ENCODE data around the gene SMPDL3A.
A peak's percentile ranks its signal among the peaks of the same experiment; 100 is the strongest.

Gene SMPDL3A

DNA sequence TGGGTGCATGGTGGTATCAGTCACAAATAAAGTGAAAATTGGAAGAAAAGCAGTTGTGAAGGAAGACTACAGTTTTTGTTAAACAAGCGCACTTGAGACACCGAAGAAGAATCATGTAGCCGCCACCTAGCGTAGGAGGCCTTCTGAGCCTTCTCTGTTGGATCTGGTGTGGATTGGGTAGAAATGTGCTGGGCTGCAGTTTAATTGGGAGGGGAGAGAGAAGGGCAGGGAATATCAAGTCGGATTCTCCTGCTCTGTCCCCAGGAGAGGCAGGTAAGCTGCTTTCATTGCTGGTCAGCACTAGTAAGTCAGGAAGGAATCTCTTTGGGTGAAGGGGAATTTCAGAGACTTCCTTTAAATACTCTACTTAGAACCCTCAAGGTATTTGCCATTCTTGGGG lies 10.8 kb upstream of the SMPDL3A start:
- no peak for DNase-seq

DNA sequence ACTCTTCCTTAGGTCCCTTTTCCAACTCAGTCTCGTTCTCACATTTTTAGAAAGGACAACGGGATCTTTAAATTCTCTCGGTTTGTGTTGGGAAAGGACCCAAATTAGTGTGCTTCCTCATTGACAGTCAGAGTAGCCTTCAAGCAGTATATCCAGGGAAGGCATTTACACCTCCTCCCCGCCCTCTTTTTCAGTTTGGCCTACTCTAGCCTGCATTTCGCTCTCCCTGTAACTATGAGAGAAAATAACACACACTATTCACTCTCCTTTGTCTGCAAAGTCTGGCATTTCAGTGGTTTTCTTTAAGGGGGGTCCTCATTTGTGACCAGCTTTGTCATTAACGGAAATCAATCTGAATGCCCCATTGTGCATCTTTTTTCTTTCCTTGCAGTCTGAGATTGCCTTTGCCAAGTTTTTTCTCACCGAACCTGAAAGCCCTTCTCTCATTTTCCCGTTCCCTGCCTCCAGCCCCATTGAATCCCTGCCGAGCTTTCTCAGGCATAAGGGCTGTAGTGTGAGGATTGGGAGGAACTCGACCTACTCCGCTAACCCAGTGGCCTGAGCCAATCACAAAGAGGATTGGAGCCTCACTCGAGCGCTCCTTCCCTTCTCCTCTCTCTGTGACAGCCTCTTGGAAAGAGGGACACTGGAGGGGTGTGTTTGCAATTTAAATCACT lies 9.9 kb upstream of the SMPDL3A start:
- DNase-seq, result no peak

GRCh38 chr6:122779667-122780066 lies 9.4 kb upstream of the SMPDL3A start, which contains the start of gene FABP7:
Gene FABP7 (plus strand): TSS chr6:122779716. CDS start chr6:122779795, 79 bp downstream.
- DNase-seq, result no peak

GRCh38 chr6:122780114-122780513 lies 8.9 kb upstream of the SMPDL3A start:
- DNase-seq, result no peak

DNA sequence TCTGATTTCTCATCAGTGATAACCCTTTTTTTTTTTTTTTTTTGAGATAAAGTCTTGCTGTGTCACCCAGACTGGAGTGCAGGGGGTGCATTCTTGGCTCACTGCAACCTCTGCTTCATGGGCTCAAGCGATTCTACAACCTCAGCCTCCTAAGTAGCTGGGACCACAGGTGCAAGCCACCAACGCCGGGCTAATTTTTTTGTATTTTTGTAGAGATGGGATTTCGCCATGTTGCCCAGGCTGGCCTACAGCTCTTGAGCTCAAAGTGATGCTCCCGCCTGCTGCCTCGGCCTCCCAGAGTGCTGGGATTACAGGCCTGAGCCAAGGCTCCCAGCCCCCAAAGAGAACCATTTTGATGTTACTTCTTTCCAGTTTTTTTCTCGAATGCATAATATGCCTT lies 7.3 kb upstream of the SMPDL3A start:
- no peak for DNase-seq

- DNase-seq, result no peak
These were observed 5.7 kb upstream of the SMPDL3A start for GRCh38 chr6:122783401-122783800.

DNA sequence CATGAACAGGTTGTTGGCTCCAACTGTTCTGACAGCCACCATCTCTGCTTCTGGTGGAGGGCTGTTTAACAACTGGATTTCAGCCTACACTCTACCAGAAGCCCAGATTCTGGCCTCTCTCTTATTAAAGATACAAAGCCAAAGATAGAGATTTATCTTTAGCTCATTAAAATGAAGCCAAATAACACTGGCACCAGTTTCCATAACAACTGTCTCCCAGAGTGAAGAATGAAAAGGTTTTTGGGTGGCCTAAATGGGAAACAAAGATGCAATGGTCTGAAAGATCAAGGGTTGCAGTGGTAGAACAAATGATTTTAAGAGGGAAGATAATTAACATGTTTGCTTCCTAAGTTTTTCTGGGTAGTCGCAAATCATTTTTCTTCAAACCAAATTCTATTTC lies 3.2 kb upstream of the SMPDL3A start:
- DNase-seq, result no peak

DNA sequence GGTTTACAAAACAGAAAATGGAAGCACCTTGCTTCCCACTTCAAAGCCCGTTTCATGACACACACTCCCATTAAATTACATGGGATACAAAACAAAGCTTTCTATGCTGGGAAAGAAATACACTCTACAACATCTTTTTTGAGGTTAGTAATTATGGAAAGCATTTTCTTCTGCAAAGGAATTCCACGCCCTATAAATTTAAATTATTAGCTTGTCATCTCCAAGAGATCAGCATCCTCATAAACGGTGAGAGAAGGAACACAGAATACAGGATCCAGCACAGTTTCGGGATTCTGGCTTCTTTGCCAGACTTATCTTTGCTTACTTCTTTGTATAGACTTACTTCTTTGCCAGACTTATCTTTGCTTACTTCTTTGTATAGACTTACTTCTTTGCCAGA lies 1.3 kb upstream of the SMPDL3A start:
- DNase-seq, result no peak

GRCh38 chr6:122788208-122788607 lies 850 bp upstream of the SMPDL3A start:
- no peak for DNase-seq

- peak; percentile 46 for DNase-seq
These were observed 336 bp upstream of the SMPDL3A start for GRCh38 chr6:122788663-122789181.

DNA sequence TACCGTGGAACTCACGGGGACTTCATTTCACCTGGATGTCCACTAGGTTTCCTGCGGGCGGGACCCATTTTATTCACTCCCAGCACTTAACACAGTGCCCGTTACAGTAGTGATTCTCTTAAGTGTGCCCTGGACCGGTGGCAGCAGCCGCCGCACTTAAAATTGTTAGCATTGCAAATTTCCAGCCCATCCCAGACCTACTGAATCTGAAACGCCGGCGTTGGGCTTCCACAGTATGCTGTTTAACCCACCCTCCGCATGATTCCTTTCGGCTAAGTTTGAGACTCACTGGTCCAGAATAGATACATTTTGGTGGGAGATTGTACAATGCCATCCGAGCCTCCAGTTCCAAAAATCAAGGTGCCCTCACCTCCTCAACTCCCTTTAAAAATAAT lies 967 bp downstream of the SMPDL3A start:
- no peak for DNase-seq

DNA sequence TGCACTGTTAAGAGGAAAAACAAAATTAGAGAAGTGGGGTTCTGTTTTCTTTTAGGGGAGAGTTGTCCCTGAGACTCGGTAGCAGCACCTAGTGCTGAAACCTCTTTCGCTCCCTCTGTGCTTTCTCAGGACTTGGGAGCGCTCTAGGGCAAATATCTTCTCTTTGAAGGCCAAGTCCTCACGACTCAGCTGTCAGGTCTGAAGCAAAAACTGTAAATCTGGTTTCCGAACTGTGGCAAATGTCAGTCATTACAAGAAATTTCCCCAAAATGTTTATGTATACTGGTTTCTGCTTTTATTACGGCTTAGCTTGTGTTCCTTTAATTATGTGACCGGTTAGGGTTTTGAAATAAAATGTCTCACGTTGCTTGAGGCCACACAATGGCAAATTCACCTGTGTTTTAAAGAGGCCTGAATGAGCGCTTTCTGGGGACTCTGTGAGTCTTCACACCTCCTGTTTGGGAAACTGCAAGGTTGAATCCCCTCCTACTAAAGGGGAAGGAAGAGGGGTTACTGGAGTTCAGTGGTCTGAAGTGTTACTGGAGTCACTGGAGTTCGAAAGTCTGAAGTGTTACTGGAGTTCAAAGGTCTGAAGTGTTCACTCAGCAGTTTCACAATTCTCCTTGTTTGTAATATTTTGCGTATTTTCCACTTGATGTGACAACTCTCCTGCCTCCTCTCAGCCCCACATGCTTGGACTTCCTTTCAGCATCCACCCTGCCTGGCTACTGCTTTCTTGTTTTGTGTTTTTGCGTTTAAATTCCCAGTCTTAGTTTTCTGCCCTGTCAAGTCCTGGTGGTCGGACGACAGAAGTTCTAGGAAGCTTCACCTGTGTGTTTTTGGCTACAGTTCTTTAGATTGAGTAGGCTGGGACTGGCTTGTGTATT lies 1.6 kb downstream of the SMPDL3A start:
- peak; percentile 54 for DNase-seq

- peak; percentile 18 for DNase-seq
These were observed 2.2 kb downstream of the SMPDL3A start for GRCh38 chr6:122791310-122791679.

- DNase-seq, result no peak
These were observed 3.7 kb downstream of the SMPDL3A start for GRCh38 chr6:122792766-122793165.

DNA sequence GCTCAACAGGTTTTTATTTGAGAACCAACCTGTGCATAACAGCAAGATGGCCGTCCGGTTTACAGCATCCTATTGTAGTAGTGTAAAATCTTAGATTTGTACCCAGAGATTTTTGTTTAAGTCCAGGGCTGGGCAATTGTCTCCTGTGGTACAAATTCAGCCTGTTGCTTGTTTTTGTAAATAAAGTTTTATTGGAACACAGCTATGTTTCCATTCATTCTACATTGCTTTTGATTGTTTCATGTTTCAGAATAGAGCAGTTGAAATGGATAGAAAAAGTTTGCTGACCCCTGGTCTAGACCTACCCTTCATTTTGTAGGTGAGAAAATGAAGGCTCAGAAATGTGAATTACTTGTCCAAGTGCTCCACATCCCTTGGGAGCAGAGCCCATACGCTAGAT lies 8.5 kb downstream of the SMPDL3A start:
- DNase-seq, result no peak

DNA sequence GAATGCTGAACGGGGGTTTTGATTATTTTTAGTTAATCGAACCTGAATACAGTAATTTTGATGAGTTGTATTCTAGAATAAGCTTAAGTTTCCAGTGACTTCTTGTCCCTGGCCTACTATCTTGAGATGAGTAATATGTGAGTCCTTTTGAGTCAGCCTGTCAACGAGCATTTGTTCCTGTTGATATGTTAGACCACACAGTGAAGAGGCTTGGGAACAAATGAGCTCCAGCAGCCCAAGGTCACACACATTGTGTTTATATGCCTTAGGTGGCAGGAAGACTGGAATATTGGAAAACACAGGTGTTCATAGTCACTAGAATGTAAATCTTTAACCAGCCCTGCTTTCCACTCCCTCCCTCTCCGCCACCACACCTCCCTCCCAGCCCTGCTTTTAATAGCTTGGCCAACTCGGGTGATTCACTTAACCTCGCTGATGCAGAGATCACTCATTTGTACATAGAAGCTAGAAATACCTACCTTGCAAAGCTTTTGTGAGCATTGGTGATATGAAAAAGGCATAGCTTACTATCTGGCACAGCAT lies 9.1 kb downstream of the SMPDL3A start:
- no peak for DNase-seq

- no peak for DNase-seq
These were observed 10.2 kb downstream of the SMPDL3A start for GRCh38 chr6:122799140-122799745.

DNA sequence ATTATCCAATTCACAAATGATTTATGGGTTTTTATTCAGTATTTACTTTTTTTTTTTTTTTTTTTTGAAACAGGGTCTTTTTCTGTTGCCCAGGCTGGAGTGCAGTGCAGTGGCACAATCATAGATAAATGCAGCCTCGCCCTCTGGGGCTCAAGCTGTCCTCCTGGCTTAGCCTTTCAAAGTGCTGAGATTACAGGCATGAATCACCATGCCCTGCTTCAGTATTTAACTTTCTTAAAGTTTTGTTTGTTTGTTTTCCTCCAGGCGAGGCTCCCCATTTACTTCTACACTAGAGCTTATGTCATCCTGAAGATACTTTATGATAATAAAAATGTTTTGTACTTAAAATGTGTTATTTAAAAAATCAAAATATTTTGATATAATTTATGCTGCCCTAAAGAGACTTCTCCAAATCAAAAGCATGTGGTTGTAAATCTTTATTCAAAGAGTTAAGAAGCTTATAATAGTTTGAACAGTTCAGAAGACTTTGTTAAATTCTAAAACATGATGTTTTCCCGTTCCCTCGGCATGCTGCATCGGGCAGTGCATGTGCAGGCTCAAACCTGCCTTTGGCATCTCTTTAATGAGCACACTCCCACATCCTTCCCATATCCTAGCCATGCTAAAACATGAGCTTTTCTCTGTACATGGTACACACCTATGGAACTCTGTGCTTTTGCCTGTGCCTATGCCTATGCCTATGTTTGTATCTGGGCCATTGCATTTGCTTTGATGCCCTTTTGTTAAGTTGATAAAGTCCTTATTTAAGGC lies 11.0 kb downstream of the SMPDL3A start:
- no peak for DNase-seq

GRCh38 chr6:122800906-122801305 lies 11.8 kb downstream of the SMPDL3A start:
- DNase-seq, result no peak

GRCh38 chr6:122801397-122801796 lies 12.3 kb downstream of the SMPDL3A start:
- DNase-seq, result no peak

- no peak for DNase-seq
These were observed 14.2 kb downstream of the SMPDL3A start for GRCh38 chr6:122803171-122803661.

- no peak for DNase-seq
These were observed 16.0 kb downstream of the SMPDL3A start for GRCh38 chr6:122804962-122805485.

Measured in OCI-M1 (cell line).